BLaER1 treated with 17β-estradiol and CSF1 and Interleukin-3, amounts not matched to agents 10 nM and 100 nM (cell line): Measurements from ENCODE around the gene COPZ1.

Experiments used
- H3K27ac ChIP-seq, 11 experiments: shearing (Covaris generic); formaldehyde crosslinking; 2 replicates each; pipeline ENCODE4 v1.8.1; 2022
- H3K27me3 ChIP-seq, 11 experiments: shearing (Covaris generic); formaldehyde crosslinking; 2 replicates each; pipeline ENCODE4 v1.8.1; 2022
- H3K36me3 ChIP-seq, 11 experiments: shearing (Covaris generic); formaldehyde crosslinking; 2 replicates each; pipeline ENCODE4 v1.8.1; 2022
- H3K4me1 ChIP-seq, 10 experiments: shearing (Covaris generic); formaldehyde crosslinking; 2 replicates each; pipeline ENCODE4 v1.8.1; 2022
- H3K4me2 ChIP-seq, 11 experiments: shearing (Covaris generic); formaldehyde crosslinking; 2 replicates each; pipeline ENCODE4 v1.8.1; 2022
- H3K4me3 ChIP-seq, 10 experiments: shearing (Covaris generic); formaldehyde crosslinking; 2 replicates each; pipeline ENCODE4 v1.8.1; 2022
- H3K9ac ChIP-seq, 11 experiments: shearing (Covaris generic); formaldehyde crosslinking; 2 replicates each; pipeline ENCODE4 v1.8.1; 2022
- H3K9me3 ChIP-seq, 11 experiments: shearing (Covaris generic); formaldehyde crosslinking; replicated peaks in 1 of 11; 2 replicates each; pipeline ENCODE4 v1.8.1; 2022
- H4K20me1 ChIP-seq, 11 experiments: shearing (Covaris generic); formaldehyde crosslinking; 2 replicates each; pipeline ENCODE4 v1.8.1; 2022
- Cebpa-rat ChIP-seq, 11 experiments: shearing (Covaris generic); IDR thresholded peaks; 2 replicates each; pipeline ENCODE4 v1.8.1; 2022

COPZ1 gene

DNA sequence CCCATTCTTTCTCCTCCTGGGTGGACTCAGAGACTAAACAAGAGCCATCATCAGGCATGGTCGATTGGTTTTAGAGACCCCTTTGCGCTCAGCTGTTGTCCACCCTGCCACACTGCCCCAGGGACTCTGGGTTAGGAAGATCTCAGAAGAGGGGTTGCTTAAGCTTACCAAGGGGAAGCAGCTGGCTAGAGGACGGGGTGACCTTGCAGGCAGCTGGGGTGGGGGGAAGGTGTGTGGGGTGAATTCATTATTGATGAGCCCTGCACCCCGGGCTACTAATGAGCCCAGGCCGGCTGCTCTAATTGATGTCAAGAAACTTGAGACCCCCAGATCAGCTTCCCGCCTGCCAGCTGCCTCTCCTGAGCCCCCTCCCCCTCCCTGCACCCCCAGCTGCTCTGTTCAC lies 68.3 kb downstream of the COPZ1 start:
- no peaks in the 10 kb centered on the region for H3K27me3 ChIP-seq
- H4K20me1 ChIP-seq, result peaks cover 0 to 40% (median 22%) of the 10 kb centered on the region in 11 experiments; a peak in 16 of 22 replicates
- H3K9ac ChIP-seq, result peak overlapping the region; percentile 14 to 78 (median 54); a peak in 19 of 22 replicates
- peak overlapping the region; percentile 24 to 76 (median 64); a peak in 20 of 22 replicates for H3K27ac ChIP-seq
- peaks cover 61 to 95% (median 78%) of the 10 kb centered on the region in 10 experiments for H3K4me1 ChIP-seq
- no peak for TF ChIP-seq Cebpa-rat (IDR thresholded peaks at IDR 0.05)
- H3K36me3 ChIP-seq, result peaks cover 39 to 56% (median 41%) of the 10 kb centered on the region in 11 experiments
- H3K4me2 ChIP-seq, result peak overlapping the region; percentile 85 to 97 (median 92)
- H3K9me3 ChIP-seq, result no peaks in the 10 kb centered on the region
- H3K4me3 ChIP-seq, result peak overlapping the region in 2 of 10 experiments; percentile 26 to 41; a peak in 3 of 20 replicates

GRCh38 chr12:54393743-54394142 lies 68.8 kb downstream of the COPZ1 start:
- no peak for TF ChIP-seq Cebpa-rat (IDR thresholded peaks at IDR 0.05)
- peaks cover 59 to 93% (median 73%) of the 10 kb centered on the region in 10 experiments for H3K4me1 ChIP-seq
- H3K9me3 ChIP-seq, result no peaks in the 10 kb centered on the region
- peaks cover 0 to 46% (median 28%) of the 10 kb centered on the region in 11 experiments; a peak in 16 of 22 replicates for H4K20me1 ChIP-seq
- H3K27ac ChIP-seq, result peak overlapping the region; percentile 14 to 76 (median 64); a peak in 20 of 22 replicates
- no peaks in the 10 kb centered on the region for H3K27me3 ChIP-seq
- H3K36me3 ChIP-seq, result peaks cover 44 to 62% (median 46%) of the 10 kb centered on the region in 11 experiments
- H3K4me2 ChIP-seq, result peak overlapping the region; percentile 85 to 97 (median 92)
- peak overlapping the region in 3 of 10 experiments; percentile 6 to 41 (median 26); a peak in 3 of 20 replicates for H3K4me3 ChIP-seq
- H3K9ac ChIP-seq, result peak overlapping the region in 10 of 11 experiments; percentile 14 to 78 (median 51); a peak in 19 of 22 replicates

DNA sequence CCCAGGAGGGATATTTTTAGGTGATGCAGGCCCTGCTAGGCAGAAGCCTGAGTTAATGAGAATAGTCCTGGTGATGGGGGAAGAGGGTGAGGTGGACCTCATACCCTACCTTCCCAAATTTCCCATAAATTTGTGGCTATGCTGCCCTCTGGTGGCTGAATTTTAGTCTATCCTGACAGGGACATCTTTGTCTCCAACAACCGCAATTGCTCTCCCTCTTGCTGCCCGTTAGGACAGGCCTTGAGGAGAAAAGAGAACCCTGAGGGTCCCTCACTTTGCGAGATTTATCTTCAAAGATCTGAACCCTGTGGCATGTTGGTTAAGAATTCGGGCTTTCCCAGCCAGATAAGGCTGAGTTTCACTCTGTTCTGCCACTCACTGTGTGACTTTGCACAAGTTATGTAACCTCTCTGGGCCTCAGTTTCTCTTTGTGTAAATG lies 69.4 kb downstream of the COPZ1 start:
- H3K4me1 ChIP-seq, result peaks cover 54 to 87% (median 67%) of the 10 kb centered on the region in 10 experiments

GRCh38 chr12:54394986-54395385 lies 70.1 kb downstream of the COPZ1 start:
- TF ChIP-seq Cebpa-rat (IDR thresholded peaks at IDR 0.05), result no peak
- Histone ChIP-seq H3K4me2 (peak overlapping the region in 9 of 11 experiments; percentile 5 to 97 (median 92); a peak in 14 of 22 replicates), H3K9ac (peak overlapping the region in 9 of 11 experiments; percentile 7 to 78 (median 41); a peak in 6 of 22 replicates), H3K36me3 (peaks cover 56 to 74% (median 59%) of the 10 kb centered on the region in 11 experiments), H3K4me3 (no peak overlapping the region), H3K4me1 (peaks cover 47 to 80% (median 60%) of the 10 kb centered on the region in 10 experiments), H3K9me3 (no peaks in the 10 kb centered on the region), H4K20me1 (peaks cover 5 to 58% (median 39%) of the 10 kb centered on the region in 11 experiments; a peak in 21 of 22 replicates), H3K27me3 (no peaks in the 10 kb centered on the region), H3K27ac (peak overlapping the region in 1 of 11 experiments; percentile 71; a peak in 1 of 22 replicates)

More for the DNA sequence above, 69.4 kb downstream of the COPZ1 start:
- no peak for TF ChIP-seq Cebpa-rat (IDR thresholded peaks at IDR 0.05)
- H3K4me3 ChIP-seq, result peak overlapping the region in 3 of 10 experiments; percentile 6 to 41 (median 26); a peak in 2 of 20 replicates
- peak overlapping the region in 9 of 11 experiments; percentile 14 to 78 (median 54); a peak in 14 of 22 replicates for H3K9ac ChIP-seq
- H3K9me3 ChIP-seq, result no peaks in the 10 kb centered on the region
- H3K27ac ChIP-seq, result peak overlapping the region in 10 of 11 experiments; percentile 14 to 76 (median 64); a peak in 17 of 22 replicates
- peak overlapping the region; percentile 85 to 97 (median 92) for H3K4me2 ChIP-seq
- H3K36me3 ChIP-seq, result peaks cover 50 to 67% (median 52%) of the 10 kb centered on the region in 11 experiments
- H3K27me3 ChIP-seq, result no peaks in the 10 kb centered on the region
- peaks cover 0 to 51% (median 32%) of the 10 kb centered on the region in 11 experiments; a peak in 16 of 22 replicates for H4K20me1 ChIP-seq

- H3K4me2 ChIP-seq, result peak overlapping the region in 3 of 11 experiments; percentile 10 to 95 (median 92); a peak in 6 of 22 replicates
- H3K27ac ChIP-seq, result peak overlapping the region in 1 of 11 experiments; percentile 18; a peak in 1 of 22 replicates
- H3K4me1 ChIP-seq, result peaks cover 41 to 75% (median 55%) of the 10 kb centered on the region in 10 experiments
- TF ChIP-seq Cebpa-rat (IDR thresholded peaks at IDR 0.05), result no peak
- peaks cover 5 to 64% (median 44%) of the 10 kb centered on the region in 11 experiments; a peak in 21 of 22 replicates for H4K20me1 ChIP-seq
- no peaks in the 10 kb centered on the region for H3K9me3 ChIP-seq
- H3K27me3 ChIP-seq, result no peaks in the 10 kb centered on the region
- peak overlapping the region in 8 of 11 experiments; percentile 1 to 52 (median 24); a peak in 6 of 22 replicates for H3K9ac ChIP-seq
- H3K36me3 ChIP-seq, result peaks cover 62 to 80% (median 64%) of the 10 kb centered on the region in 11 experiments
- H3K4me3 ChIP-seq, result no peak overlapping the region
Measured at GRCh38 chr12:54395545-54395944, 70.6 kb downstream of the COPZ1 start.

DNA sequence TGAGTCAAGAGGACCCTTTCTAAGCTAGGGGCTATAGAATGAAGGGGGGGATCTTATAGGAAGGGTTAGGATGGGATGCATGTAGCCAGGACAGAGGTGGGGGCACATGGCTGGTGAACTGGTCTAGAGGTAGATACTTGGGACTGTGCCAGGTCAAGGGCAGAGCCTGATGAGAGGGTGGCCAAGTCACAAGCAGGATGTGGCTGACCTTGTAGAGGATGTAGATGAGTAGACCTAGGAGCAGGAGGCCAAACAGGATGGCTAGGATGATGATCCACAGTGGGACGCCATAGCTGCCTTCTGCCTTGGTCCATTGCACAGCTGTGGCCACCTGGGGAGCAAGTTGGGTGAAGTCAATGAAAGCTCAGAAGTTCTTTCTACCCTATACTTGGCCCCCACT lies 72.2 kb downstream of the COPZ1 start:
- H3K4me3 ChIP-seq, result no peak overlapping the region
- H3K9me3 ChIP-seq, result no peaks in the 10 kb centered on the region
- TF ChIP-seq Cebpa-rat (IDR thresholded peaks at IDR 0.05), result no peak
- H3K9ac ChIP-seq, result peak overlapping the region in 3 of 11 experiments; percentile 4 to 23 (median 15); a peak in 1 of 22 replicates
- H3K36me3 ChIP-seq, result peaks cover 78 to 96% (median 80%) of the 10 kb centered on the region in 11 experiments
- no peaks in the 10 kb centered on the region for H3K27me3 ChIP-seq
- no peak overlapping the region for H3K27ac ChIP-seq
- peaks cover 5 to 80% (median 60%) of the 10 kb centered on the region in 11 experiments; a peak in 21 of 22 replicates for H4K20me1 ChIP-seq
- H3K4me1 ChIP-seq, result peaks cover 31 to 61% (median 41%) of the 10 kb centered on the region in 10 experiments
- no peak overlapping the region for H3K4me2 ChIP-seq

DNA sequence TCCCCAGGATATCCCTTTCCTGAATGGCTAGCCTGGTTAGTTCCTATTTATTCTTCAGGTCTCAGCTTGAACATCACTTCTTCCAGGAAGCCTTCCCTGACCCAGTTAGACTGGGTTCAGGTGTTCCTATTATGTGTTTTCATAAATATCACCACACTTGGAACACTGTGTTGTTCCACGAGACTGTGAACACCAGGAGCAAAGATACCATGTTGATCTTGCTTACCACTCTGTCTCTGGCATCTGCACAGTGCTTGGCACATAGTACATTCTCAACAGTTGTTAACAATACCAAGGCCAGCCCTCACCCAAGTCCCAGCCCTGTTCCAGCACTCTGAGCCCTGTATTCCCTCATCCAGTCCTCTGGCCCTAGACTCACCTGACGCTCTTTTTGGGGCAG lies 73.3 kb downstream of the COPZ1 start:
- H3K9ac ChIP-seq, result peak overlapping the region in 4 of 11 experiments; percentile 4 to 37 (median 28); a peak in 3 of 22 replicates
- H3K4me2 ChIP-seq, result no peak overlapping the region
- peaks cover 20 to 50% (median 30%) of the 10 kb centered on the region in 10 experiments for H3K4me1 ChIP-seq
- no peaks in the 10 kb centered on the region for H3K27me3 ChIP-seq
- H3K9me3 ChIP-seq, result no peaks in the 10 kb centered on the region
- no peak overlapping the region for H3K4me3 ChIP-seq
- H4K20me1 ChIP-seq, result peaks cover 5 to 90% (median 69%) of the 10 kb centered on the region in 11 experiments; a peak in 21 of 22 replicates
- no peak for TF ChIP-seq Cebpa-rat (IDR thresholded peaks at IDR 0.05)
- peak overlapping the region in 1 of 11 experiments; percentile 20; a peak in 1 of 22 replicates for H3K27ac ChIP-seq
- peaks cover 89 to 99% (median 91%) of the 10 kb centered on the region in 11 experiments for H3K36me3 ChIP-seq

DNA sequence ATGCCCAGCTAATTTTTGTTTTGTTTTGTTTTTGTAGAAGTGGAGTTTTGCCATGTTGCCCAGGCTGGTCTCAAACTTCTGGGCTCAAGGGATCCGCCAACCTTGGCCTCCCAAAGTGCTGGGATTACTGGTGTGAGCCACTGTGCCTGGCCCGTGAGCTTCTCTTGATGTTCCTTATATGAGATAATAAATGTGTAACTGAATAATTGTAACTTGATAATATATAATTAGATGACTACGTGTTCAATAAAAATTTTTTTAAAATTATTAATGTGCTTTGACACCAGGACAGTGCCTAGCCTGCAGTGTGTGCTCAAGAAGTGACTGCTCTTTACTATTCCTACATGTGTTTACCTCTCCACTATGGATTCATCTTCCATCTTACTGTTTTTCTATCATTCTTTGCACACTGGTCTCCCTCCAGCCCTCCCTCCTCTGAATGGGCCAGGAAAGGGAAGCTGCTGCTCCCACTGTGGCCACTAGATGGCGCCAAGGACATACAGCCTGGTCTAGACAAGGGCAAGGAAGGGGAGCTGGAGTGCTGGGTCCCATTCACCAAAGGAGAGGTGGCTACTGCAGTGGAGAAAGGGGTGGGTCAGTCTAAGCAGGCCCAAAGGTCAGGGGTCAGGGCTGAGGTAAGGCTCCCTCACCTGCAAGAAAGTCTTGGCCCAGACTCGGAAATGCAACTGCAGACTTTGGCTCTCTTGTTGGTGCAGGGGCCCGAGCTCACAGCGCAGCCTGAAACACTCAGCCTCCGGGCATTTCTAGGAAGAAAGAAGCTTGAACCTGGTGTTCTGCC lies 74.3 kb downstream of the COPZ1 start:
- Histone ChIP-seq H3K4me2 (0 out of 22 replicates have a peak overlapping the region, but pooled peaks of 2 of the 11 experiments have one; percentile 6 to 17), H3K4me1 (peaks cover 10 to 40% (median 21%) of the 10 kb centered on the region in 10 experiments), H3K27me3 (no peaks in the 10 kb centered on the region), H3K27ac (no peak overlapping the region), H3K9me3 (no peaks in the 10 kb centered on the region), H3K9ac (peak overlapping the region in 2 of 11 experiments; percentile 4 to 37; a peak in 1 of 22 replicates), H4K20me1 (peaks cover 11 to 94% (median 78%) of the 10 kb centered on the region in 11 experiments; a peak in 21 of 22 replicates), H3K36me3 (peaks cover 98 to 100% (median 99%) of the 10 kb centered on the region in 11 experiments), H3K4me3 (no peak overlapping the region)
- TF ChIP-seq Cebpa-rat (IDR thresholded peaks at IDR 0.05), result no peak
